Activated naive CD8-positive, alpha-beta T cell treated with anti-CD3 and anti-CD28 coated beads, Interleukin-2, amount 10 ng/mL, durations not matched to agents 7 days and 5 days (primary cell): ENCODE data around the gene SMG9. TPM values are rescaled to one million over a fixed set of nuclear protein-coding genes. Genes with fewer than 3 reads are reported as not detected.
A peak's percentile ranks its signal among the peaks of the same experiment; 100 is the strongest.

Experiments
- ATAC-seq: fragments of 150-1000 bp; cut with Tn5 transposase; one replicate; pipeline ENCODE4 v1.10.0; 2021; ENCODE audit warnings: low read depth, moderate library complexity
- POLR2A ChIA-PET: fragments of 350-600 bp; sonication (Branson Sonifier 250); formaldehyde crosslinking; loops from one replicate; lab custom pipeline; 2021; ENCODE audit warnings: antibody characterized with exemption; lab: Charles Lee
- DNase-seq: peaks from one replicate; pipeline ENCODE4 v3.0.0; 2021
- H3K27ac Mint-ChIP-seq: one replicate; pipeline ENCODE4 v1.8.0; 2022; ENCODE audit warnings: mild to moderate bottlenecking, mixed read lengths
- H3K27me3 Mint-ChIP-seq: one replicate; pipeline ENCODE4 v1.8.0; 2022; ENCODE audit warnings: mild to moderate bottlenecking, moderate library complexity, mixed read lengths
- H3K36me3 Mint-ChIP-seq: one replicate; pipeline ENCODE4 v1.8.0; 2021; ENCODE audit warnings: mild to moderate bottlenecking, mixed read lengths
- H3K4me1 Mint-ChIP-seq: one replicate; pipeline ENCODE4 v1.8.0; 2021; ENCODE audit warnings: mixed read lengths
- H3K4me3 Mint-ChIP-seq: one replicate; pipeline ENCODE4 v1.8.0; 2022; ENCODE audit warnings: mild to moderate bottlenecking, moderate library complexity, mixed read lengths
- H3K9me3 Mint-ChIP-seq: one replicate; pipeline ENCODE4 v1.8.0; 2021; ENCODE audit warnings: mixed read lengths
- total RNA-seq, 2 experiments: library from RNA; stranded (reverse); gene quantifications; one replicate each; pipeline ENCODE4 v1.2.3, GENCODE V29; 2021

Gene SMG9
- total RNA-seq, 2 experiments from 2014 or later = 48.9 to 49.9 TPM

DNA sequence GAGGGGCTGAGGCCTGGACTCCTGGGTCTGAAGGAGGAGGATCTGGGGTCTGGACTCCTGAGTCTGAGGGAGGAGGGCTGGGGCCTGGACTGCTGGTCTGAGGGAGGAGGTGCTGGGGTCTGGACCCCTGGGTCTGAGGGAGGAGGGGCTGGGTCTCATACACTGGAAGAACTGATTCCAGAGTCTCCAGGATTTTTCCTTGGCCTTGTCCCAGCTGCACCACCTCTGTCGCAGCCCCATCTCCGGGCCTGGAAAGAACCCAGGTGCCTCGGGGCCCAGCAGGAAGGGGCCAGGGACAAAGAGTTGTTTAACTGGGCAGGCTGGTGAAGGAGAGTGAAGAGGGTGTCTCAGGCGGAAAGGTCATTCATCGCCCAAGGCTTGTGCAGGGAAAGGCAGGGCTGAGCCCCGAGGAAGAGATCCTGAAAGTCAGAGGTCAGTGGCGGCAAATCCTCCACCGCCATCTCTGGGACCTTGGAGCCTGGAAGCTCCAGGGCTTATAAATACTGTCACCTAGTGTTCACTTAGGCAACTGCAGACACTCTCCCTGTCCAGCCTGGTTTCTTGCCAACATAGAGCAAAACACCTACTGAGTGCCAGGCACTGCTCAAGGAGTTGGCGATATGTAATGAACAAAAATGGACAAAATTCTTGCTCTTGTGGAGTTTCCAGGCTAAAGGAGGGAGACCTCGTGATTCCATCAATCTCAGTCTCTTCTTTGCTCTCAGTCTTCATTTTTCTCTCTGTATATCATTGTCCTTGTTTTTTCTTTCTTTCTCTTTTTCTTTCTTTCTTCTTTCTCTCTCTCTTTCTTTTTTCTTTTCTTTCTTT lies 30.4 kb upstream of the SMG9 start:
- DNase-seq (peak; percentile 59), ATAC-seq (peak; percentile 37)
- peak overlapping the region; percentile 71 for H3K4me3 Mint-ChIP-seq
- no peaks in the 10 kb centered on the region for H3K9me3 Mint-ChIP-seq
- H3K27me3 Mint-ChIP-seq = peaks cover 10% of the 10 kb centered on the region
- POLR2A ChIA-PET = interaction anchor here (1.0 to 1.4 kb wide), 4 partner anchors 18 to 40 kb away, joined by 3 to 6 read pairs (median 4); partner anchors contain the start of gene SMG9
- peaks cover 35% of the 10 kb centered on the region for H3K4me1 Mint-ChIP-seq
- peak overlapping the region; percentile 95 for H3K27ac Mint-ChIP-seq
- H3K36me3 Mint-ChIP-seq = no peaks in the 10 kb centered on the region

GRCh38 chr19:43784241-43784980 lies 29.6 kb upstream of the SMG9 start:
- Mint-ChIP-seq H3K27ac (peak overlapping the region; percentile 95), H3K4me1 (peaks cover 38% of the 10 kb centered on the region), H3K9me3 (no peaks in the 10 kb centered on the region), H3K27me3 (peaks cover 5% of the 10 kb centered on the region), H3K4me3 (peak overlapping the region; percentile 71), H3K36me3 (no peaks in the 10 kb centered on the region)
- ATAC-seq = peak; percentile 28
- no peak for DNase-seq
- POLR2A ChIA-PET = interaction anchor here (1.1 to 1.4 kb wide), 3 partner anchors 30 to 39 kb away, joined by 3 to 6 read pairs (median 4); partner anchors contain the start of gene SMG9

DNA sequence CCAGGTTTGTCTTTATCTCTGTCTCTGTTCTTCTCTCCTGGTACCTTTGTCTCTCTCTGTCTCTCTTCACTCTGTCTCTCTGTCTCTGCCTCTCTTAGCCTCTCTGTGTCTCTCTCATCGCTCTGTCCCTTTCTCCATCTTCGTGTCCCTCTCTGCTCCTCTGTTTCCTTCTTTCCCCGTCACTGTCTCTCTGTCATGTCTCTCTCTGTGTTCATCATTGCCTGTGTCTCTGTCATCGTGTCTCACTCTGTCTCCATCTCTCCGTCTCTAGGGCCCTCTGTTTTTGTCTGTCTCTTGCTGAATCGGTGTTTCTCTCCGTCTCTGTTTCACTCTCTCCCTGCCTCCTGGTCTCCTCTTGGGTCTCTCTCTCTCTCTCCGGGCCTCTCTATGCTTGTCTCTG lies 28.9 kb upstream of the SMG9 start:
- peaks cover 40% of the 10 kb centered on the region for H3K4me1 Mint-ChIP-seq

GRCh38 chr19:43782689-43783231 lies 28.0 kb upstream of the SMG9 start:
- Mint-ChIP-seq H3K27me3 (peaks cover 5% of the 10 kb centered on the region), H3K4me3 (peak overlapping the region; percentile 84), H3K36me3 (no peaks in the 10 kb centered on the region), H3K9me3 (no peaks in the 10 kb centered on the region), H3K27ac (peak overlapping the region; percentile 85), H3K4me1 (peaks cover 49% of the 10 kb centered on the region)
- no peak for DNase-seq
- peak; percentile 4 for ATAC-seq
- POLR2A ChIA-PET = interaction anchor here (5.9 kb wide), 1 partner anchor 15 kb away, joined by 74 read pairs; no protein-coding TSS in a partner anchor

More for the DNA sequence above, 28.9 kb upstream of the SMG9 start:
- Mint-ChIP-seq H3K27ac (peak overlapping the region; percentile 95), H3K27me3 (peaks cover 5% of the 10 kb centered on the region), H3K4me3 (peak overlapping the region; percentile 71), H3K36me3 (no peaks in the 10 kb centered on the region), H3K9me3 (no peaks in the 10 kb centered on the region)
- ATAC-seq = no peak
- no peak for DNase-seq
- POLR2A ChIA-PET = interaction anchor here (0.7 kb wide), 1 partner anchor 9 kb away, joined by 5 read pairs; no protein-coding TSS in a partner anchor

GRCh38 chr19:43782311-43782660 lies 27.5 kb upstream of the SMG9 start:
- POLR2A ChIA-PET = interaction anchor here (0.5 to 5.9 kb wide), 2 partner anchors 15 to 223 kb away, joined by 7 to 74 read pairs; no protein-coding TSS in a partner anchor
- Mint-ChIP-seq H3K4me3 (peak overlapping the region; percentile 84), H3K4me1 (peaks cover 51% of the 10 kb centered on the region), H3K27ac (peak overlapping the region; percentile 85), H3K27me3 (peaks cover 3% of the 10 kb centered on the region), H3K36me3 (no peaks in the 10 kb centered on the region), H3K9me3 (no peaks in the 10 kb centered on the region)
- ATAC-seq (no peak), DNase-seq (no peak)

DNA sequence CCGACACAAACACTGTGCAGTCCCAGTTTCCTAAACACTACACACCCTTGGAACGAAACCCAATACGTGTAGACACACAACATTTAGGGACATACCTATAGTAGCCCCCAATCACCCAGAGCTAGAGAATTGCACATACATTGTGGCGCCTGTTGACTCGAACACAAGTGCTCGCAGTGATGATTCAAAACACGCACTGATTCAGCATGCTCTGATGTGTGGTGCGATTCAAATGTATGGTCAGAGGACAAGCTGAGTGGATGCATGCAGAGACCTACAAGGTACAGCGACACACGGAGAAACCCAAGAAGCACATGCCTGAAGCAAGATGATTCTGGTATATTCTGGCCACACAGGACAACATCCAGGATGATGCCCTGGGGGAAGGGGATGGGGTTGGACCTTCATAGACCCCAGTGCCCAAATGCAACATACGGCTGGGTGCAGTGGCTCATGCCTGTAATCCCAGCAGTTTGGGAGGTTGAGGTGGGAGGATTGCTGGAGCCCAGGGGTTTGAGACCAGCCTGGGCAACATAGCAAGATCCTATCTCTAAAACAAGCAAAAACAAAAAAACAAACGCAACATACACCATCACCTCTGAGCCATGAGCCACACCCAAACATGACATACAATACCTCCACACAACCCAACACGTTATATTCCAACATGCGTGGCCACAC lies 27.0 kb upstream of the SMG9 start:
- no peak for ATAC-seq
- Mint-ChIP-seq H3K27me3 (peaks cover 3% of the 10 kb centered on the region), H3K36me3 (no peaks in the 10 kb centered on the region), H3K9me3 (no peaks in the 10 kb centered on the region), H3K4me1 (peaks cover 57% of the 10 kb centered on the region), H3K27ac (peak overlapping the region; percentile 85), H3K4me3 (peak overlapping the region; percentile 84)
- DNase-seq = no peak
- POLR2A ChIA-PET = interaction anchor here (0.5 to 7.1 kb wide), 4 partner anchors 14 to 222 kb away, joined by 3 to 74 read pairs (median 37); partner anchors contain the start of gene SMG9

DNA sequence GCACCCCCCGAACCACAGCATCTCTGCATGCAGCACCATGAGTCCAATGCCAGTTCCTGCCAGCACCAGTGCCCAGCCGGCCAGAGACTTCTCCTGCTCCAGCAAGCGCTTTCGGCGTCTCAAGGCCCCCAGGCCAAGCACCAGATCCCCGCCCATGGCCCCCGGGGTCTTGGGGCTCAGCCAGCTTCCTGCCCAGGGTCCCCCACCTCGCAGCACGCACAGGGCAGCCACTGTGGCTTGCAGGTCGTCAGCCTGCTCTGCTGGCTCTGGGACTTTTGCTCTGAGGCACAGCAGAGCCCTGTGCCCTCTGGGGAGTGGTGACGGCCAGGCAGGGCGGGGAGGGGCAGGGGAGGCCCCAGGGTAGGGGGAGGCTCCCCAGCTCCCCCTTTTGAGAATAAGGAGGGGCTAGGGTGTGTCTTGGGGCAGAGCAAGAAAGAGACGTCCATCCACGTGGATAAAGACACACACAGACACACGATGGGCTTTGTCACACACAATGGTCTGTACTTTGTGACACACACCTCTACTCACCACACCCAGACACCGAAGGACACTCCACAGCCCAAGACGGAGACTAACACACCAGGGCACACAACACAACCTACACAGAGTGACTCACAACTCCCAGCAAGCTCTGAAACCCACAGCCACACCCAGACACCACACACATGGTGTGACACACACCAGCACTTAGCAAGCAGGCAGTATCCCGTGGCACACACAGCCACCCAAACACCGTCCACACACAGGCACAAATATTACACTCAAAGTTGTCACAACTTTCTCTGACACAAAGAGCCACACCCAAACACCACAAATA lies 26.2 kb upstream of the SMG9 start, which contains the start of gene KCNN4:
Gene KCNN4 (minus strand): TSS at position 268 of the 820 bp plus-strand sequence. CDS start 112 bp downstream, at position 156.
- ATAC-seq (peak; percentile 67), DNase-seq (peak; percentile 72)
- peaks cover 2% of the 10 kb centered on the region for H3K36me3 Mint-ChIP-seq
- H3K27ac Mint-ChIP-seq = peak within 1 kb of the TSS; percentile 84
- H3K27me3 Mint-ChIP-seq = no peaks in the 10 kb centered on the region
- POLR2A ChIA-PET = interaction anchor here (1.1 to 7.1 kb wide), 7 partner anchors 14 to 46 kb away, joined by 3 to 74 read pairs (median 8); partner anchors contain the start of genes SMG9 and ZNF283
- no peaks in the 10 kb centered on the region for H3K9me3 Mint-ChIP-seq
- peaks cover 62% of the 10 kb centered on the region for H3K4me1 Mint-ChIP-seq
- H3K4me3 Mint-ChIP-seq = peak within 1 kb of the TSS; percentile 84

DNA sequence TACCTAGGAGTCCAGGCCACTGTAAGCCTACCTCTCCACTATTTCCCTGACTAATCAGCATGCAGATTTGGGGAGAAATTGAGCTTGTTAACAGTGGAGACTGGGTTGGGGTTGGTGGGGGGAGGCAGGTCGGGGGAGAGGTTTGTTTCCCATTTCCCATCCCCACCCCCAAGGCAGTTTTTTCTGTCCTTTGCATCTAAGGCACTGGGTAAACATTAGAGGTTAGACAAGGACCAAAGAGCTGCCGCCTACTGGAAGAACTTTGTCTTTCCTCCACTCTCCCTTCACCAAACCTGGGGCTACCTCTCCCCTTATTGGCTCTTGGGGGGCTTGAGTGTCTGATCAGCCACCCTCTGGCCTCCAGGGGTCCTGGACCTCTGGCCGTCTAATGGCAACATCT lies 25.1 kb upstream of the SMG9 start:
- Mint-ChIP-seq H3K27me3 (no peaks in the 10 kb centered on the region), H3K36me3 (peaks cover 5% of the 10 kb centered on the region), H3K4me1 (peaks cover 61% of the 10 kb centered on the region), H3K27ac (peak overlapping the region; percentile 84), H3K9me3 (no peaks in the 10 kb centered on the region), H3K4me3 (peak overlapping the region; percentile 84)
- POLR2A ChIA-PET = interaction anchor here (0.6 to 7.1 kb wide), 8 partner anchors 13 to 889 kb away, joined by 3 to 74 read pairs (median 6); partner anchors contain the start of genes SMG9 and ZNF283
- ATAC-seq (no peak), DNase-seq (no peak)

GRCh38 chr19:43779147-43779819 lies 24.5 kb upstream of the SMG9 start:
- H3K27ac Mint-ChIP-seq = peak overlapping the region; percentile 84
- H3K4me3 Mint-ChIP-seq = peak overlapping the region; percentile 84
- H3K27me3 Mint-ChIP-seq = no peaks in the 10 kb centered on the region
- ATAC-seq = no peak
- no peaks in the 10 kb centered on the region for H3K9me3 Mint-ChIP-seq
- DNase-seq = no peak
- H3K4me1 Mint-ChIP-seq = peaks cover 56% of the 10 kb centered on the region
- H3K36me3 Mint-ChIP-seq = peaks cover 5% of the 10 kb centered on the region
- POLR2A ChIA-PET = interaction anchor here (0.6 to 7.1 kb wide), 9 partner anchors 12 to 889 kb away, joined by 3 to 74 read pairs (median 6); partner anchors contain the start of genes SMG9 and ZNF283

DNA sequence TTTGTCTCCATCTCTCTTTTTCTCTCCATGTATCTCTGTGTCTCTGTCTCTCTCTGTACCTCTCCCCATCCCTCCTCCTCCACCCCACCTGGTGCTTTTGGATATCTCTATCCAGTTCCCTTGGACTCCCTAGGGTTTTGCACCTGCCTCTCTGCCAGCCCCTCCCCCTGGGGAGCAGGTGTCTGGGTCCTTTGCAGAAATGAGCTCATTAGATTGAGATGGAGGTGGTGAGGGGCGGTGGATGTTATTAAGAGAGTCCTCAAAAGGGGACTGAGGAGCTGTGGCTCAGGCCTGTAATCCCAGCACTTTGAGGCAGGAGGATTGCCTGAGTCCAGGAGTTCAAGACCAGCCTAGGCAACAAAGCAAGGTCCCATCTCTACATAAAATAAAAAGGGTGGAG lies 23.9 kb upstream of the SMG9 start:
- DNase-seq (no peak), ATAC-seq (no peak)
- no peaks in the 10 kb centered on the region for H3K9me3 Mint-ChIP-seq
- H3K4me1 Mint-ChIP-seq = peaks cover 50% of the 10 kb centered on the region
- peaks cover 5% of the 10 kb centered on the region for H3K36me3 Mint-ChIP-seq
- H3K27me3 Mint-ChIP-seq = no peaks in the 10 kb centered on the region
- POLR2A ChIA-PET = interaction anchor here (0.6 to 7.1 kb wide), 6 partner anchors 11 to 110 kb away, joined by 3 to 74 read pairs (median 8); partner anchors contain the start of gene SMG9
- H3K27ac Mint-ChIP-seq = peak overlapping the region; percentile 84
- H3K4me3 Mint-ChIP-seq = peak overlapping the region; percentile 84

- peak; percentile 30 for ATAC-seq
- Mint-ChIP-seq H3K27me3 (no peaks in the 10 kb centered on the region), H3K36me3 (peaks cover 13% of the 10 kb centered on the region), H3K4me1 (peaks cover 41% of the 10 kb centered on the region), H3K4me3 (peak overlapping the region; percentile 84), H3K9me3 (no peaks in the 10 kb centered on the region), H3K27ac (peak overlapping the region; percentile 84)
- DNase-seq = no peak
- POLR2A ChIA-PET = interaction anchor here (2.0 to 7.1 kb wide), 4 partner anchors 10 to 109 kb away, joined by 6 to 74 read pairs (median 38); partner anchors contain the start of gene SMG9
These were observed 22.5 kb upstream of the SMG9 start for GRCh38 chr19:43777163-43777695.
